Stomach smooth muscle (tissue), 2 donors: Measurements from ENCODE around the gene RAD51AP1.

ENCODE experiments used
- H3K27ac ChIP-seq: one replicate; pipeline ENCODE4 v1.7.0; 2013; ENCODE audit warnings: mild to moderate bottlenecking, low read length, inconsistent platforms
- H3K27me3 ChIP-seq, 2 donors: one replicate each; pipeline ENCODE4 v1.7.0; 2013; ENCODE audit warnings: low read length in 2 of 2; ENCODE audit not compliant: insufficient read depth in 2 of 2, control insufficient read depth in 1 of 2
- H3K36me3 ChIP-seq, 2 donors: one replicate each; pipeline ENCODE4 v1.7.0; 2013; ENCODE audit warnings: low read length in 2 of 2; ENCODE audit not compliant: control insufficient read depth in 2 of 2, insufficient read depth in 2 of 2
- H3K4me1 ChIP-seq: one replicate; pipeline ENCODE4 v1.7.0; 2013; ENCODE audit warnings: low read length; ENCODE audit not compliant: control insufficient read depth, insufficient read depth
- H3K4me3 ChIP-seq, 2 donors: one replicate each; pipeline ENCODE4 v1.7.0; 2013; ENCODE audit warnings: low read length in 2 of 2
- H3K9ac ChIP-seq, 2 donors: one replicate each; pipeline ENCODE4 v1.7.0; 2013; ENCODE audit warnings: low read length in 2 of 2, mild to moderate bottlenecking in 1 of 2
- H3K9me3 ChIP-seq, 2 donors: one replicate each; pipeline ENCODE4 v1.7.0; 2013; ENCODE audit warnings: low read length in 2 of 2; ENCODE audit not compliant: control insufficient read depth in 2 of 2
- donor health status: healthy.
- donor health status: Pancreatic carcinoma.

RAD51AP1 gene

DNA sequence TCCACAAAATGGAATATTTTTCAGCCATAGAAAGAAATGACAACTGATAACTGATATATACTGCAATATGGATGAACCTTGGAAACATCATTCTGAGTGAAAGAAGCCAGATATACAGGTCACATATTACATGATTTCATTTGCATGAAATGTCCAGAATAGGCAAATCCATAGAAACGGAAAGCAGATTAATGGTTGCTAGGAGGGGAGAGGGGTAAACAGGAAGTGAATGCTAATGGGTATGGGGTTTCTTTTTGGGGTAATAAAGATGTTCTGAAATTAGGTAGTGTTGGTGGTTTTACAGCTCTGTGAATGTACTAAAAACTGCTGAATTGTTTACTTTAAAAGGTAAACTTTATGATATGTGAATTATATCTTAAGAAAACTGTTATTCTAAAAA lies 6.5 kb downstream of the RAD51AP1 start:
- H3K27ac ChIP-seq: no peak overlapping the region
- no peak overlapping the region for H3K4me3 ChIP-seq
- no peaks in the 10 kb centered on the region for H3K36me3 ChIP-seq
- no peak overlapping the region for H3K9ac ChIP-seq
- no peaks in the 10 kb centered on the region for H3K9me3 ChIP-seq
- no peaks in the 10 kb centered on the region for H3K27me3 ChIP-seq
- no peaks in the 10 kb centered on the region for H3K4me1 ChIP-seq

DNA sequence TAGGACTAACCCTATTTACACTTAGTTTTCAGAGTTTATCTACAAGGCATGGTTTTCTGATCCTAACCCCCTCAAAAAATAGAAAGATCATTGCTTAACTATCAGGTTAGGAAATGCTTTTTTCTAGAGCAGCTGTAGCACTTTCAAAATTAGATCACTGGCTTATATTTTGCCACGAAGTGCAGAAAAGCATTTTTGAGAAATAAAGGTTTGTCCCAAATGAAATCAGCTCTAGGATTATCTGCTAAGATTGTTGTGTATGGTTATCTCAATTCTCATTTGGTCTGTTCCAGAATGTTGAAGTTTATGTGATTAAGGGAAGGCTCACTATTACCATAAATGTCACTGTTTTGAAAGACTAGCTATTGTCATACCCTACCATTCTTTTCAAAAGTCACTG lies 13.5 kb downstream of the RAD51AP1 start:
- no peak overlapping the region for H3K9ac ChIP-seq

DNA sequence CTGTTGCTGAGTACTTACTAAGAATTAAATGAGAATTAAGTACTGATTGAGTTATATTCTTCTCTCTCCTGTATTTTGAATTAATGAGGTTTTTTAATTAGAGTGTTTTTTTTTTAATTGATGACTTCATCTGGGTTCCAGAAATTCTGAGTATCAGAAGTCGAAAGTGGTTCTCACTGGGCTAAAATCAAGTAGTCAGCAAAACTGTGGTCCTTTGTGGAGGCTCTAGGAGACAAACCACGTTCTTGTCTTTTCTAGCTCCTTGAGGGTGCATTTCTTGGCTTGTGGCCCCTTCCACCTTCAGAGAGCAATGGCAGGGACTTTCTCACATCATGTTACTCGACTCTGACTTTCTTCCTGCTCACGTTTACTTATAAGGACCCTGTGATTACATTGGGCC lies 15.3 kb downstream of the RAD51AP1 start:
- Histone ChIP-seq H3K4me3 (no peak overlapping the region), H3K27ac (no peak overlapping the region), H3K9ac (no peak overlapping the region), H3K9me3 (no peaks in the 10 kb centered on the region), H3K36me3 (no peaks in the 10 kb centered on the region), H3K4me1 (no peaks in the 10 kb centered on the region), H3K27me3 (no peaks in the 10 kb centered on the region)

More for the DNA sequence above, 13.5 kb downstream of the RAD51AP1 start:
- H3K4me3 ChIP-seq: no peak overlapping the region
- no peak overlapping the region for H3K27ac ChIP-seq
- no peaks in the 10 kb centered on the region for H3K4me1 ChIP-seq
- no peaks in the 10 kb centered on the region for H3K9me3 ChIP-seq
- H3K36me3 ChIP-seq: no peaks in the 10 kb centered on the region
- no peaks in the 10 kb centered on the region for H3K27me3 ChIP-seq

DNA sequence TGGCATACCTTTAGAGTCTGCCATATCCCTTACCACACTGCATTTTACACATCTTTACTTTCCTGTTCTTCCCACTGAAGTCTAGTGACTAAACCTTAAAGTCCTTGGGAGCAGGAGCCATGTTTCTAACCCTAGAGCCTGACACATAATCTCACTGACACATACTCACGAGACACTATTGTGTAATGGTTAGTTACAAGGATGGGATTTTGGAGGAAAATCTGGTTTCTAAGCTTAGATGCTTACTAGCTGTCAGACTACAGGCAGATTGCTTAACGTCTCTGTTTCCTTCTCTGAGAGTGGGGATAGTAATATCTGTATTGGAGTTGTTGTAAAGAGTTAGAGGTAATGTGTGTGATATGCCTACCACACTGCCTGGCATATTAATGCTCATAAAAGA lies 17.1 kb downstream of the RAD51AP1 start:
- Histone ChIP-seq H3K4me1 (no peaks in the 10 kb centered on the region), H3K27me3 (no peaks in the 10 kb centered on the region), H3K4me3 (no peak overlapping the region), H3K9ac (no peak overlapping the region), H3K27ac (no peak overlapping the region), H3K36me3 (no peaks in the 10 kb centered on the region), H3K9me3 (no peaks in the 10 kb centered on the region)

DNA sequence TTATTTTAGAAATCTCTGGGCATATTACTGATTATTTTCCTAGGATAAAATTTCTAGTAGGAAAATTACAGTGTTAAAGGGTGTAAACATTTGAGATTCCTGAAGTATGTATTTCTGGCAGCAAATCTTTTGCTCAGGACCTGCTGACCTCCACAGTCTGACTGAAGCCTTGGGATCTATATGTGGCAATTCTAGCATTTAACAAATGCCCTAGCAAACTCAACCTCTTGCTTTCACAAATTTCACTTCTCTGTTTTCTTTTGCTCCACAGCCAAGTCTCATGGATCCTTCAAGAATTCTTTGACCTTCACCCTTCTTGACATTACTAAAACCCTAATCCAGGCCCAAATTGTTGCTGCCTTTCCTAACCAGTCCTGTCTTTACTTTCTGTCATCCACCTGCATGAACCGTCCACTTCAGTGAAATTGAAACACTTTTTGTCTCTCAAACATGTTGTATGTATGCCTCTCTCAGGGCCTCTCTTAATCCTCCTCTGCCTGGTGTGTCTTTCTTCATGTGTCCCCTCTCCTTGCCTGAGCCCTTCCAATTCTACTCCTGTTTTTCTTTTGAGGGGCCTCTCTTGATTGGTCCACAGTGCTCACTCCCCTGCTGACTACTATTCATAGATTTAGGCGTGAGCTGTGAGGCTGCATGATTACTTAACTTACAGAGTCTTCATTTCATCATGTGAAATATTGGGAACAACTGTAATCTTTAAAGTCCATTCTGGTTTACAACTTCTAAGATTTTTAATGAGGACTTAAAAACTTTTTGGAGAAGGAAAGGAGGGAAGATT lies 18.2 kb downstream of the RAD51AP1 start:
- Histone ChIP-seq H3K9ac (no peak overlapping the region), H3K36me3 (no peaks in the 10 kb centered on the region), H3K4me3 (no peak overlapping the region), H3K27me3 (peaks cover 0 to under 1% of the 10 kb centered on the region in 2 donors), H3K9me3 (no peaks in the 10 kb centered on the region), H3K27ac (no peak overlapping the region), H3K4me1 (no peaks in the 10 kb centered on the region)

DNA sequence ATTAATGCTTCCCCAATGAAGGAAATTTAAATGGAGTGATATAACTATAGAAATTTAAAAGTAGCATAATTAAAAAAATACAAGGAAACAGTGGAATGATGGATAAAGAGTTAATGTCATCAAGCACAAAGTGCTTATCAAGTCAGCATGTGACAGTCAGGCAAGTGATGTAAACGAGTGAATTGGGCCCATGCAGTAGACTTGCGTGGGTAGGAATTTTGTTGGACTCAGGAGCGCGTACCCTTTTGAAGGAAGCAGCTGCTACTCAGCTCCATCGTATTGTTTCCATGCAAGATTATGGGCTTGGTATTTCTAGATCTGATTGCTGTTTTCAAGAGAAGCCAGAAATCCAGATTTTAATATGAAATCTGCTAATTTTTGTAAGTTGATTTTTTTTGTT lies 18.9 kb downstream of the RAD51AP1 start:
- H3K4me3 ChIP-seq: no peak overlapping the region
- no peak overlapping the region for H3K27ac ChIP-seq

DNA sequence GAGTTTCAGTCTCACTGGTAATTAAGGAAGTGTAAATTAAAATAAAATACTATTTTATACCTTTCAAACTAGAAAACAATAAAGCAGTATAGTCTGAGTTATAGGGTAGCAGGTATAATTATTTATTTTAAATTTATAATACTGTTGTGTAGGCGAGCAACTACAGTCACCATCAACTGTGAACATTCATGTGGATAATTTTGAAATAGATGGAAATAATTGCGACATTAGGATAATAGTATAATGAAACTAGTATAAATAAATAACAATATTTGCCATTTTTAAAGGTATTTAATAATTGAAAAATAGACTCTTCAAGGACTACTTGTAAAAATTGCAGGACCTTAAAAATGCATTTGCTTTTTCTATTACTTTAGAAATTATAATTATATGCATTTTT lies 19.5 kb downstream of the RAD51AP1 start:
- H3K9ac ChIP-seq: no peak overlapping the region
- no peak overlapping the region for H3K4me3 ChIP-seq
- peaks cover 0 to 10% of the 10 kb centered on the region in 2 donors for H3K27me3 ChIP-seq
- H3K9me3 ChIP-seq: no peaks in the 10 kb centered on the region
- H3K27ac ChIP-seq: no peak overlapping the region
- peaks cover 5% of the 10 kb centered on the region for H3K4me1 ChIP-seq
- H3K36me3 ChIP-seq: no peaks in the 10 kb centered on the region

More for the DNA sequence above, 18.9 kb downstream of the RAD51AP1 start:
- no peak overlapping the region for H3K9ac ChIP-seq
- peaks cover 5% of the 10 kb centered on the region for H3K4me1 ChIP-seq
- H3K36me3 ChIP-seq: no peaks in the 10 kb centered on the region
- peaks cover 0 to 7% of the 10 kb centered on the region in 2 donors for H3K27me3 ChIP-seq
- H3K9me3 ChIP-seq: no peaks in the 10 kb centered on the region

DNA sequence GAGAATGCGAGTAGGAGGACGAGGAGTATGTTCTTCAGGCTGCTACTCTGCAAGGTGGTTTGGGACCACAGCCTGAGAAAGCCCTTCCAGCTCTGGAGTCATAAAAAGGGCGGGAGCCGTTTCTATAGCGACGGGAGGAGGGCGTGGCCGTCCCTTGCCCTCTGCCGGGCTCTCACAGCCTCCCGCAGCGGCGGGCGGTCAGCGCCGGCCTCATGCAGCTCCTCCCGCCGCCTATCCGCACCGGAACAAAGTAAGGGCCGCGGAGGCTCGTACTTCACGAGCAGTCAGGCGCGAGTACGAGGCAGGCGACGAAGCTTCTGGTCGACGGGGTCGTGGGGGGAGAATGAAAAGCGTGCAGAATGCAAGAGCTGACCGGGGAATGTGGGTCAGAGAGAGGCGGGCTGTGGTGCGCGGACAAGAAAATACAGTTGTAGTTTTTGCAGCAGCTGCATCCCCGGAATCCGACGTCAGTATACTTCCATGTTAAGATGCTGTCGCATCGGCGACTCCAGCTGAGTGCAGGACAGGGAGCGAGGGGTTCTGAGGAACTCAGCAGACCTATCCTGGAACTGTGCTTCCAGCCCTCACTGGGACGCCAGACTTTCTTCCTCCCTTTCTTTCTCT lies 23.5 kb downstream of the RAD51AP1 start, which contains the start of gene DYRK4:
DYRK4 (plus strand) TSS at position 175 of the 624 bp plus-strand sequence; CDS start at position 213, 38 bp downstream.
- no peak within 1 kb of the TSS for H3K27ac ChIP-seq

DNA sequence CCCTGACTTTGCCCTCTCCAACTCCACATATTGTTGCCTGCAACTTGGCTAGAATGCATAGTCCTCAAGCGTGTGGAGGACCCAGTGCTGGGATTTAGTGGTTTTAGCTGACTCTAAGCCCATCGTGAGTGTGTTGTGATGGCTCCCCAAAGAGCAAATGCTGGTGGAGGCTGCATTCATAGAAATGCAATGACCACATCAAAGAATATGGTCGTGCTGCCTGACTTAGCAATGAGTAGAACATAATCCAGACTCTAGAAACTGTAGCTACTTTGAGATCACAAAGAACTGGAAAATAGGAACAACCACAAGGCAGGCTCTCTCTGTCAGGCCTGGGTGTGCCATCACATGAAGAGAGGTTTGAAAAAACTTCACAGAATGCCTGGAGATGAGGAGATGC lies 24.6 kb downstream of the RAD51AP1 start:
- H3K9ac ChIP-seq: no peak overlapping the region

More for the DNA sequence above, 23.5 kb downstream of the RAD51AP1 start, which contains the start of gene DYRK4:
- no peaks in the 10 kb centered on the region for H3K9me3 ChIP-seq
- H3K4me1 ChIP-seq: peaks cover 5% of the 10 kb centered on the region
- peak within 1 kb of the TSS in 1 of 2 donors; percentile 75 for H3K4me3 ChIP-seq
- H3K27me3 ChIP-seq: peaks cover 0 to 13% of the 10 kb centered on the region in 2 donors
- no peaks in the 10 kb centered on the region for H3K36me3 ChIP-seq
- H3K9ac ChIP-seq: peak within 1 kb of the TSS in 1 of 2 donors; percentile 47

DNA sequence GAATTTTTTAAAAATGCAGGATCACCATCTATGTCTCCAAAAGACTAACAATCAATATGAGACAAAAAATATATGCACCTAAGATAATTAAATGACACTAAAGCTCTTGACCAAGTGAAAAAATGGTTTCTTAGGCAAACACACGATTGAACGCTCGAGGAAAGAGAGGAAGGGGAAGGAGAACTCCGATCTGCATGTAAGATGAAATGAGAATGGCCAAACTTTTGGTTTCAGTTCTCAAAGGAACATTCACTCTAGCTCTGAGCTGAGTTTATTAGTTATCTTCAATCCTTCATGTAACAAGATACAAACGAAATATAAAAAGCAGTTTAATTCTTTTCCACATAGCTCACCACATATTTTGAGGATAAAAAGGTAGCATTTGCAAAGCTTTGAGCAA lies 26.1 kb downstream of the RAD51AP1 start:
- H3K9me3 ChIP-seq: no peaks in the 10 kb centered on the region
- no peak overlapping the region for H3K27ac ChIP-seq
- no peak overlapping the region for H3K4me3 ChIP-seq
- H3K4me1 ChIP-seq: peaks cover 5% of the 10 kb centered on the region
- peaks cover 3 to 16% of the 10 kb centered on the region in 2 donors for H3K27me3 ChIP-seq
- no peaks in the 10 kb centered on the region for H3K36me3 ChIP-seq
- H3K9ac ChIP-seq: no peak overlapping the region

More for the DNA sequence above, 24.6 kb downstream of the RAD51AP1 start:
- Histone ChIP-seq H3K27me3 (peaks cover 3 to 16% of the 10 kb centered on the region in 2 donors), H3K36me3 (no peaks in the 10 kb centered on the region), H3K4me3 (no peak overlapping the region), H3K9me3 (no peaks in the 10 kb centered on the region), H3K4me1 (peaks cover 5% of the 10 kb centered on the region), H3K27ac (no peak overlapping the region)

DNA sequence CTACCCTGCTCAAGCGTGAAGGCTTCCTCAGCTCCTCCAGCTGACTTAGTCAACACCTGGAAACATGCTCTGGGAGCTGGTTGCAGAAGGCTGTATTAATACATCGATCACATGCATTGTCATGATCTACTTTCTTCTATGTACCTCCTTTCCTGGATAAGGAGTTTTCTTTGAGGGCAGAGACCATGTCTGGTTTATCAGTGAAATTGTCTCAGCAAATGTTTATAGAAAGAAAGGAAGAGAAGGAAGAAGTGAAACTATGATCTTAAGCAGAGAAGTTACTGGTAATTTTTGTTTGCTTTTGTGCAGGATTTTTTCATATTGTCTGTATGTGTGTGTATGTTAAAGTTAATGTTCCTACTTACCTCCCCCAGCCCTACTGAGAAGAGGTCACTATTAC lies 27.8 kb downstream of the RAD51AP1 start:
- Histone ChIP-seq H3K4me1 (peaks cover 5% of the 10 kb centered on the region), H3K4me3 (no peak overlapping the region), H3K9me3 (no peaks in the 10 kb centered on the region), H3K27me3 (peaks cover 3 to 16% of the 10 kb centered on the region in 2 donors), H3K9ac (no peak overlapping the region), H3K27ac (no peak overlapping the region), H3K36me3 (no peaks in the 10 kb centered on the region)
